Fibroblast of skin of left quadriceps (primary cell): ENCODE data around the gene TSPOAP1.

Source experiments
- DNase-seq, 2 experiments: peaks; one replicate each; pipeline ENCODE4 v3.0.0-alpha.2; 2013; ENCODE audit warnings: low read depth in 2 of 2

The TSPOAP1 gene

DNA sequence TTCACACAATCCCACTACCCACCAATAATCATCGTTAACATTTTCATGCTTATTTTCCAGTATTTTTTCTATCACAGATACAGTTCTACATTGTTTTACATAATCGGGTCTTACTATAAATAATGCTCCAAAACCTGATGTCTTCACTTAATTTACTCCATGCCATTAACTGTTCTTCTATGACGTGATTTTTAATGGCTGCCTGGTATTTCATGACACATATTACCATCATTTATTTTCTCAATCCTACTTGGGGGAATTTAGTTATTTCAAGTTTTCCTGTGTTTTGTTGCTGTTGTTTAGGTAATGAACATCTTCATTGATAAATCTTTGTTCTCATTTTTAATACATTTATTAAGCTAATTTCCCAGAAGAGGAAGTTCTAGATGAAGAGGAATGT, 75.5 kb downstream of the TSPOAP1 start:
- DNase-seq: no peak

DNA sequence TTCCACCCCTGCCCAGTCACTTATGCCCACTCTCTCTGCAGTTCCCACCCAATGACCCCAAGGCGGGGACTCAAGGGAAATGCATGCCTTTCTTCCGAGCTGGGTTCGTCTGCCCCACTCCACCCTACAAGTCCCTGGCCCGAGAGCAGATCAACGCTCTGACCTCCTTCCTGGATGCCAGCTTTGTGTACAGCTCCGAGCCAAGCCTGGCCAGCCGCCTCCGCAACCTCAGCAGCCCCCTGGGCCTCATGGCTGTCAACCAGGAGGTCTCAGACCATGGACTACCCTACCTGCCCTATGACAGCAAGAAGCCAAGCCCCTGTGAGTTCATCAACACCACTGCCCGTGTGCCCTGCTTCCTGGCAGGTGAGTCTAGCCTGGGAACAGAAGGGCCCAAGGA, 76.5 kb downstream of the TSPOAP1 start:
- no peak for DNase-seq
